HG02943 (cell line): ENCODE data around the gene CA10.

Experiments used
- ATAC-seq: cut with Tn5 transposase; IDR thresholded peaks from one replicate; pipeline ENCODE4 v1.9.1; 2021; ENCODE audit warnings: mild to moderate bottlenecking, low read depth, moderate library complexity; ENCODE audit not compliant: unreplicated experiment

CA10 gene

GRCh38 chr17:51617986-51618385 lies 540.5 kb downstream of the CA10 start:
- no peak for ATAC-seq

- ATAC-seq = no peak
Measured at GRCh38 chr17:51613255-51613654, 545.3 kb downstream of the CA10 start.

GRCh38 chr17:51612692-51613091 lies 545.8 kb downstream of the CA10 start:
- ATAC-seq = no peak

GRCh38 chr17:51611585-51611984 lies 546.9 kb downstream of the CA10 start:
- ATAC-seq = no peak

GRCh38 chr17:51610834-51611233 lies 547.7 kb downstream of the CA10 start:
- ATAC-seq = no peak

- no peak for ATAC-seq
Measured at GRCh38 chr17:51610155-51610554, 548.4 kb downstream of the CA10 start.

GRCh38 chr17:51608251-51608933 lies 550.1 kb downstream of the CA10 start:
- ATAC-seq = no peak

- ATAC-seq = no peak
Measured at GRCh38 chr17:51607512-51607911, 551.0 kb downstream of the CA10 start.

GRCh38 chr17:51604299-51605020 lies 554.1 kb downstream of the CA10 start:
- no peak for ATAC-seq

GRCh38 chr17:51601622-51602261 lies 556.8 kb downstream of the CA10 start:
- no peak for ATAC-seq

- ATAC-seq = no peak
Measured at GRCh38 chr17:51598824-51599223, 559.7 kb downstream of the CA10 start.

- no peak for ATAC-seq
Measured at GRCh38 chr17:51597345-51597744, 561.2 kb downstream of the CA10 start.

GRCh38 chr17:51595826-51596398 lies 562.6 kb downstream of the CA10 start:
- no peak for ATAC-seq

- no peak for ATAC-seq
Measured at GRCh38 chr17:51590071-51590656, 568.4 kb downstream of the CA10 start.

GRCh38 chr17:51588063-51588462 lies 570.5 kb downstream of the CA10 start:
- no peak for ATAC-seq

GRCh38 chr17:51587516-51587915 lies 571.0 kb downstream of the CA10 start:
- ATAC-seq = no peak

GRCh38 chr17:51585514-51586104 lies 572.9 kb downstream of the CA10 start:
- ATAC-seq = no peak

GRCh38 chr17:51580869-51581268 lies 577.6 kb downstream of the CA10 start:
- no peak for ATAC-seq
